GM19238 (cell line): Measurements from ENCODE around the gene SCN2B.

Experiments used
- DNase-seq: peaks from one replicate; pipeline ENCODE4 v3.0.0; 2011; ENCODE audit warnings: low spot score; ENCODE audit not compliant: insufficient read length

The SCN2B gene, protein sequence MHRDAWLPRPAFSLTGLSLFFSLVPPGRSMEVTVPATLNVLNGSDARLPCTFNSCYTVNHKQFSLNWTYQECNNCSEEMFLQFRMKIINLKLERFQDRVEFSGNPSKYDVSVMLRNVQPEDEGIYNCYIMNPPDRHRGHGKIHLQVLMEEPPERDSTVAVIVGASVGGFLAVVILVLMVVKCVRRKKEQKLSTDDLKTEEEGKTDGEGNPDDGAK

GRCh38 chr11:118175993-118176777 is at the start of gene SCN2B:
Gene SCN2B, minus strand, starts transcription at chr11:118176639. Its CDS starts 208 bp downstream, at chr11:118176431.
- no peak for DNase-seq

DNA sequence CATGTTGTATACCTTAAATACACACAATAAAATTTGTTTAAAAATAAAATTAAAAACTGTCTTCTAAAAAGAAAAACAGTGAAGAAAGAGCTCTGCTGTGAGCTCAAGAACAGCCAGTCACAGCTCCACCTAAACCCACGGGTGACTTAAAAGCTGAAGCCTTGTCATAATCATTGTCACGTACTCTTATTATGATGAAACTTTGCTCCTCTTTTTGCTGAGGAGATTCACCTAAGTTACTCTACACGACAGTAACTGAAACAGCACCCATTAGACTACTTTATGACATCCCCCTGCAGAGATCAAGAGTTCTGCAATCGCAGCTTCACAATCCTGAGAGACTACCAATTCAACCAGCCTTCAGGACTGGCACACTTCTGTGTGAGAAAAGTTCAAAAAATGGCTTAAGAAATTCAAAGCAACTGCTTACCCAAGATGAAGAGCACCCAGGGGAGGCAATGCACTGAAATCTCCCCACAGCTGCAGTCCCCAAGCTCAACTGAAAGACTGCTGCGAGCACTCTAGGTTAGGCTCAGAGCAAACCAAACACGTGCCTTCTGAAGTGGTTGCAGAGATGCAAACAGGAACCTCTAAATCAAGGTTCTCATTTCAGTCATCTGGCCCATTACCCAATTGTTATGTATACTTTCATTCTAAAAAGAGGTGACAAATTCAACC is 48.2 kb upstream of the SCN2B start, which contains the start of gene JAML:
Gene JAML (minus strand): TSS at position 501 of the 678 bp plus-strand sequence. CDS start 10,145 bp downstream, outside the sequence.
- peak; percentile 19 for DNase-seq

DNA sequence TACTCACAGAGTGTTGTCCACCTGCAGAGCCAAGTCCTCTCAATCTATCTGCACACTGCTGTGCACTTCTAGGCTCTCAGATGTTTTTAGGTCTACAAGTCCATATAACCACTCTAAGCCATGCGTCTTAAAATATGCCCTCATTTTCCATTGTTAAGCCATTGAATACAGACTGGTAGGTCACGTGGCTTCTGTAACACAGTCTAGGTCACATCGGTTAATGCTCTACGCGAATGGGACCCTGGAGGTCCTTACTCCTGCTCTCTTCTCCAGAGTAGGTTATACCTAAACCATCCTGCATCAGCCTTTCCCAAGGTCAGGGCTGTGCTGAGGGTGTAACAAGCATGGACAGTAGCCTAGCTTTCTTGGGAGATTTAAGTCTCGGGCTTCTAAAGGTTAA is 47.6 kb upstream of the SCN2B start:
- no peak for DNase-seq

- DNase-seq = no peak
Observed at GRCh38 chr11:118223570-118223969, 47.1 kb upstream of the SCN2B start.

DNA sequence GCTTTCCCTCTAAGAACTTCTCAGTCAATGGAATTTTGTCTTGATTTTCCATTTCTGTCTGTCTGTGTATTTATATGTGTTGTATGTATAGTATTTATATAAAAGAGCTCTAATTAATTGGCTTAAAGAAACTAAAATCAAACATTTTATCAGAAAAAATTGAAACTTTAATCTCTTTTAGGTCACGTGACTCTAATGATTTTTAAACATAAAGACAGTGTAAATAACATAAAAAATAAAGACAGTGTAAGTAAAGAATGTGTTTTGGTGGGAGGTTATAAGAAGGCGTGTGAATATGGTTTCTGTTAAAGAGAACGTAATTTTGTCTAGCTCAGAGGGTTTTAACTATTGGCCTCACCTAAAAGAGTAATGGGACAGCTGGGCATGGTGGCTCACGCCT is 46.0 kb upstream of the SCN2B start:
- DNase-seq = no peak

DNA sequence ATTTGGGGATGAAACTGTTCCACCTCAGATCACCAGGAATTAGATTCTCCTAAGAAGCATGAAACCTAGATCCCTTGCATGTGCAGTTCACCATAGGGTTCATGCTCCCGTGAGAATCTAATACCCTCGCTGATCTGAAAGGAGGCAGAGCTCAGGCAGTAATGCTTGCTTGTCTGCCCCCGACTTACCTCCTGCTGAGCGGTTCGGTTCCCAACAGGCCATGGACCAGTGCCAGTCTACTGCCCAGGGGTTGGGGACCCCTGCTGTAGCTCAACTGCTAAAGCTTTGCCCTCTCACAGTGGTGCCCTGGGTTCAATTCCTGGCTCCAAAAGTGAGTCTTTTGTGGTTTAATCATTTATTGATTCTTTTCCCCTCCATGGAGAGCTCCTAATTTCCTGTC is 45.0 kb upstream of the SCN2B start:
- DNase-seq = no peak

DNA sequence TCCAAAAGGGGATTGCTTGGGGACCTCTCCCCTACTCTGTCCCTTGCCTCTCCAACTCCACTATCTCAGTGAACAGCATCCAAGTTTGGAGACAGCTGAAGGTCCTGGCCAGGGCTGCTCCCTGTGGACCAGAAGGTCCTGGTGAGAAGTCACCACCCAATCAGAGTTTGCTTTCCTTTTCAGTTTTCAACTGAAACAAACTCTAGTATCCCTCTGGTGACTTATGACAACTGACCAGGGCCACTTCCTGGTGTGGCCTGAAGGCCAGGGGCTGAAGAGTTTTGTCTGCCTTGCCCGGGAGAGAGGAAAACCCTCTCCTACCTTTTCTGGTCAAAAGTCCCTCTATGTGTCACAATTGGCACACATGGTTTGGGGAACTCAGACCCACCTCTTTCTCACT is 43.3 kb upstream of the SCN2B start:
- DNase-seq = no peak

DNA sequence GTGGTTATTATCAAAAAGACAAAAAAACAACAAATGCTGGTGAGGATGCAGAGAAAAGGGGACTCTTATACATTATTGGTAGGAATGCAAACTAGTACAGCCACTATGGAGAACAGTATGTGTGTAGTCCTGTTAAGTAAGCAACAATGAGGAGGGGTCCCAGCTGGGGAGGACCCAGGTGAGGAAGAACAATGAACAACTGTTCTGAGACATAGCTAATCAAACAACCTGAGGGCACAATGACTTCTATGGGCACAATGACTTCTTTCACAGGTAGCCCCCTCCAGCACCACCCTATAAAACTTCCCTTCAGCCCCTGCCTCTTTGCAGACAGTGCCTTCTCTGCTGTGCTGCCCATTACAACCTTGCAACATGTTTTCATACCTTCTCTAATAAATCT is 42.8 kb upstream of the SCN2B start:
- no peak for DNase-seq

DNA sequence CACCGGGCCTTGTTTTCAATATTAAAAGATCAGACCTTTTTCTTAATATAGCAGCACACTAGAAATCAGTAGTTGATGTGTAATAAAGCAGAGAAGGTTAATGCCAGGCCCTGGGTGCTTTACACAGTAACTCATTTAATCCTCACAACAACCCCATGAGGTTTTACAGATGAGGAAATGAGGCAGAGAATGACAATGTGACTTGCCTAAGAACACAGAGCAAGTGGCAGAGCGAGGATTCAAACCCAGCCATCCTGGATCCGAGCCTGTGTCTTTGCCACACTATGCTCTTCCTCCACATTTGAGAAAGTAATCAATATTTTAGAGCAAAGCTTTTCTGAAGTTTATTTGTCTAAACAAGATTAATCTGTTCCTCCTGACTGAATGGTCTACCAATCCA is 41.1 kb upstream of the SCN2B start:
- DNase-seq = no peak

DNA sequence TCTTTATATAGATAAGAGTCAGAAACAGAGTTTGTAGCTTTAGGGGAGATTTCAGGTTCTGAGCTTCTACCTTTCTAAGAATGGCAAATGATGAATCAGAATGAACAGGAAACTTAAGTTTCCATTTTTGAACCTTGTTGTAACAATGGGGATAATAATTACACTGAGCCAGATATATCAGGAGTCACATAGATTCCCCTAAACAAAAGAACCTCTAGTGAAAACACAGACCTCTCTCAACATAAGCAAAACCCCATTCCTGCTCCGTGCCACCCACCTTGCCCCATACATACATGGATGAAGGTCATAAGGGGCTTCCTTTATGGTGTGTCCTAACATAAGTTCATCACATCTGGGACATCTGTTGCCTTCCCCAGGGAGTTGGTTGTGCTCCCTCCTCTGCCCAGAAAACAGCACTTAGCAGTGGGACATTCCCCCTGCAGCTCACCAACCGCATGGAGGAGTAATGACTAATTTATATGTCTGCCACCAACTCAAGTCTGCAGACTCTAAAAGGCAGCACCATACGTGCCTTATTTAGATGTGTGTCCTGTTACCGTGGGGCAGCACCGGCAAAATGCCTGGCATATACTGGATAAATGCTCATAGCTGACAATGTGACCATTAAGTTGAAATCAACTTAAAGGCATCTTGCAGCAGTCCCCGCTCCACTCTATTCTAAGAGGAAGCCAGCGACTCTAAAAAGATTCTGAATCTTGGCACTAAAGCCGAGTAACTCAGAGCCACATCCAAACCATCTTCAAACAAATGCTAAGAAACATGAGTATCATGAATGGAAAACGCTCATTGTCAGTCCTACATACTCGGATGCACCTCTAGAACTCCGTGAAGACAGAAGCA is 40.4 kb upstream of the SCN2B start:
- no peak for DNase-seq

DNA sequence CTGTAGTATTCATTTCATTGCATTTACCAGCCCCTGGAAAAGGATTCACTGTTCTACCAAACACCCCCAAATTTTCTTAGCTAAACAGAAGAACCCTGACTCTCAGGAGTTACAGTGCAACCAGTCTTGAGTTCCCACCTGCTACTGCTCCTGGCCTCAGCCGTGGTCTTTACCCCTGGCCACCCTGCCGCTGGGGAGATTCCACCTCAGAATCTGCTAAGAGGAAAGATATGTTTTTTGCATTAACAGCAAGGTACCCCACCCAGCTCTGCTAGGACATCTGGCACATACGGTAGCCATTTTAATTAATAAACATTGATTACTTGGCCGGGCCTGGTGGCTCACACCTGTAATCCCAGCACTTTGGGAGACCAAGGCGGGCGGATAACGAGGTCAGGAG is 39.3 kb upstream of the SCN2B start:
- DNase-seq = no peak

- DNase-seq = no peak
Observed at GRCh38 chr11:118215262-118215661, 38.8 kb upstream of the SCN2B start.

DNA sequence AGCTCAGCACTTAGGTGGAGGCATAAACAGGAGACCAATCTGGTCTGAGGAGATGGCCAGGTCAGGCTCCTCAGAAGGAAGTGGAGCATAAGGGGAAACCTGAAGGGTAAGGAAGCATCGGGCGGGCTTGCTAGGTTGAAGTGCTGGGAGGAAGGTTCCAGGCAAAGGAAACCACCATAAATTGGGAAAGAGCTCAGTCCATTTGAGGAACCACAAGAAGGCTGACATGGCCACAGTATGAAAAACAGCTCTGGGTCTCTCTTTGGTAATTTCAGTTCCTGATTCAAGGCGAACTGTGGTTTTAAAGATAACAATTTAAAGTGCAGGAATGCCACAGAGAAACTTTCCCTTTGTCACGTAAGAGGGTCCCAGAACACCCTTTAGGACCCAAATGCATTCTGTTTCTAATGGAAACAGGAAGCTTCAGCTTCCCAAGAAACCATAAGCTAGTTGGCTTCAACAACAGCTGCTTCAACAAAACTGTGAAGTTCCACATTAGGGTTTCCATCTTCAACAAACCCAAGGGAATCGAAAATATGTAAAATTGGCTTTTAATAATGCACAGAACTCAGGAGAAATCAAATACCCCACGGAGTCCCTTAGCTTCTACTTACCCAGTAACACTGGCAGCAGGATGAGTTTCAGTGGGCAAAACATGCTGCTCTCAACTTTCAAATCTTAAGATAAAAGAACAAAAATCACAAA is 37.9 kb upstream of the SCN2B start:
- DNase-seq = no peak

DNA sequence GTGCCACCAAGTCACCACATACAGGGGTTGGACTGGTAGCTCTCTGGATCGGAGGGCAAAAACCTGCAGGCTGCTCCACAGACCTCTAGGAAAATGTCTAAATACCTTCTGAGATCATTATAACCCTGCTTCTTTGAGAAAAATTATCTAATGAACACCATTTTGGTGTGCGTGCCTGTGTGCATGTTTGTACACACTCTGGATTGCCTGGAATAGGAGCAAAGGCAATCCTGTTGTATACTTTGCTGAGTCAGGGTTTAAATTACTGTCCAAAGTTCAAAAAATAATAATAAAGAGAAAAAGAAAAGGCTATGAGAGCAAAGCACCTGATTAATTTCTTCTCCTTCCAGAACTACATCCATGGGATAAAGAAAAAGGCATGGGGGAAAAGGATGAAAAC is 37.3 kb upstream of the SCN2B start:
- no peak for DNase-seq

DNA sequence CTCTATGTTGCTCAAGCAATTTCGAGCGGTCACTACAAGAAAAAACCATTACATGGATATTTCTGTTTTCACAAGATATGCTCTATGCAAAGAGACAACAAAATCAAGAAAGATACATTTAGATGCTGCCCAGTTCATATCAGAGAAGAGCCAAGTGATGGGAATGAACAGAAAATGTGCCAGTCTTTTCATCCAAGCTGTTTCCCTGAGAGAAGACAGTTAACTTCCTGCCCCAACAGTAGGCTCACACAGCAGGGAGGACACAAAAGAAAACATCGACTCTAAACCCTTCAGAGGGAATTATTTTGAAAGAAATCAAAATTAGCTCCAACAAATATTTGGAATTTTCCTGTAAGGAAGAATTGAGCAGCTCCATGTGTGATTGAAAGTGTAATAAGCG is 36.8 kb upstream of the SCN2B start:
- no peak for DNase-seq

DNA sequence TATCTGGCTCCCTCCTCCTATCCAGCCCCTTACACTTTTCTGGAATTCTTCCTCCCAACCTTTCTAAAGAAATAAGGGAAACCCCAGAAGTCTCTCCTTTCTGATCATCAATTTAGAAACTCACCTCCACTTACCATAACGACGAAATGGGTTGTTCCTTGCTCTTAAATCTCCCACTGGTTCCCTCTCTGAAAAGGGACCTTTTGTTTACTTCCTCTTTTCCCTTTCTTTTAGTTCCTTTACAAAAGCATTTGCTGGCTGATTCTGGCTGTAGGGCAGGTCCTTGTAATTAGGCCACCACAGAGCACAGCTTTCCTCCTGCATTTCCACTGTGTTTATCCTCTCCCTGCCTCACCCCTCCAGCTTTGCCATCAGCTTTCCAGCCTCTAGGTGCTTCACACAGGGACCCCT is 36.3 kb upstream of the SCN2B start:
- no peak for DNase-seq

DNA sequence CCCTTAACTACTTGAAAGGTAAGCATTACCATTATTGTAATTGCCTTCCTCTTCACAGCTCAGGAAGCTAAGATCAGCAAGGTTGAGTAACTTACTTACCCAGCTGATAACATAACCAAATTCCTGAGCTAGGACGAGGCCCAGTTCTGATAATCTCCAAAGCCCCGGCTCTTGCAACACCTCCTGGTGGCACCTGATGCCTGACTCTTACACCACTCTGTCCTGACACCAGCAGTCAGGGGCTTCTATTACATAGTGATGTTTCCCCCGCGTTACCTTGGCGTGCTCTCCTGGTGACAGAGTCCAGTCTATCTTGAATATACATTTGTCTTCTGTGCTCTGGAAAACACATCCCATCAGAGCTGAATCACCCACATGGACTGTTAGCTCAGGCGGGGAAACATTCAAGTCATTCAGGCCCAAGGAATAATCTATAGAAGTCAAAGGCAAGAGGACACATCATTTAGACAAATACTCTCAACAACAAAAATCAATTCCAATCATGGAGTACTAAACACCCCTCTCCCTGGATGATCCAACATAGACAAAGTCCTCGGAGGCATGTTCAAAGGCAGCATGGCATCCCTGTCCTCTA is 35.8 kb upstream of the SCN2B start:
- no peak for DNase-seq

DNA sequence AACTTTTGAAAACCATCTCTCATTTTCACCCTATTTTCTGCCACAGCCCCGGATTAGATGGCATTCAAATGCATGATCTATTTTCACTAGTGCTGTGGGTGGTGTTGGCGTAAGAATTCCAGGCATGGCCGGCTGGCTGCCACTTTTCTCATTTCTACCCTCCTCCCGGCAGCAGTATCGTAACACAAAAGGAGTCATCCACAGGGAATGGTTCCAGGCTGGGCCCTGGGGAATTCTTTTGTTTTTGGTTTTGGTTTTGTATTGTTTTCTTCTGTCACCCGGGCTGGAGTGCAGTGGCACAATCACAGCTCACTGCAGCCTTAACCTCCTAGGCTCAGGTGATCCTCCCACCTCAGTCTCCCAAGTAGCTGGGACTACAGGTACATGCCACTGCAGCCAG is 34.6 kb upstream of the SCN2B start:
- no peak for DNase-seq

DNA sequence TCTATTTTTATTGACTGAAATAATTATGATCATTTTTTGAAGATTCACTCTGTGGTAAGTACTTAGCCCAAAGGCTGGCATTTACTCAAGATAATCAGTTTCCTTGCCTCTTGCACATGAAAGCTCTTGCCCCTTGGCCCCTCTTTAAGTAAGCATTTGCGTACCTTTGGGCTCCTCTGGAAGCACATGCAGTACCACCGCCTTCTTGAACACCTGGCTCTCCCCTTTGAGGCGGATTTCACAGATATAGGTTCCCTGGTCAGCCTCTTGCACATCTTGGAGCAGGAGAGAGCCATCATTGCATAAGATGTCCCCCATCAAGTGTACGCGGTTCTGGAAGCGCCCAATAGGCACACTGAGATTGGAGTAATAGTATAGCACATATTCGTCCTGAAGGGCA is 33.9 kb upstream of the SCN2B start:
- no peak for DNase-seq

DNA sequence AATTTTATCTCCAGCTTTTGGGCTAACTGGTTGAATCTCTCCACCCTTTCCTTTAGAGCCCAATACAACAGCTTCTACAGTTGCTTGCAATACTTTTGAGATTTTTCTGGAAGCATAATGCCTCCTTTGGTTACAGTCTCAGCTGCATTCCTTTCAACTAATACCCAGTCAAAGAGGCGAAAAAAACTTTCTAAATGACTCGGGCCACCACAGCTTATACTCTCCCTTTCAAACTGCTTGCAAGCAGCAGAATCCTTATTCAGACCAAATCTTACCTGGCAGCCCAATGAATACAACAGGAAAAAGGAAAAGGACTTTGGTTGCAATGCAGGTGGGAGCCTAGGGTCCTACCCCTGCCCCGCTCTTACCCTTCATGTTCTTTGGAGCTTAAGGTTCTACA is 32.6 kb upstream of the SCN2B start:
- DNase-seq = no peak

DNA sequence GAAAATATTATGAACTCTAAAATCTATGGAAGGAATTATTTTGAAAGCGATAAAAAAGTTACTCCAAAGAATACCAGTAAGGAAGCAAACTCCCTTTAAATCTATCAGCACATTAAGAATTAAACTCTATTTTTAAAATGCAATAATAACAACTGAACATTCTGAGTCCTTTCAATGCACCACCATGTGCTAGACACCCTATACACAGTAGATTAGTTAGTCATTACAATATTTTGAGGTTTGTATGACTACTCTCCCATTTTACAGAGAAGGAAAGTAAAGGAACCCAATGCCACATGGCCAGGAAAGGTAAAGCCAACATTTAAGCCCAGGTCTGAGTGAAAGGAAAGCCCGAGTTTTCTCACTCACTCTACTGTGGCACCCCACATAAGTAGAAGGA is 30.6 kb upstream of the SCN2B start:
- DNase-seq = no peak
